H9 (cell line): ENCODE results near the gene HOXC6. TPM values are rescaled to one million over a fixed set of nuclear protein-coding genes. Genes with fewer than 3 reads are reported as not detected.

Experiments
- DNase-seq: peaks from one replicate; pipeline ENCODE4 v3.0.0-alpha.2; 2017
- H2AFZ ChIP-seq: one replicate; pipeline ENCODE4 v1.6.1; 2013; ENCODE audit warnings: mild to moderate bottlenecking, low read length, control low read depth, moderate library complexity
- H2AK5ac ChIP-seq: 2 replicates; pipeline ENCODE4 v1.6.1; 2013; ENCODE audit warnings: low read length, control low read depth, mixed read lengths; ENCODE audit not compliant: insufficient read length
- H2BK120ac ChIP-seq: one replicate; pipeline ENCODE4 v1.6.1; 2013; ENCODE audit warnings: low read depth, mild to moderate bottlenecking, low read length, control low read depth, inconsistent platforms; ENCODE audit not compliant: poor library complexity, severe bottlenecking
- H2BK12ac ChIP-seq: 2 replicates; pipeline ENCODE4 v1.6.1; 2013; ENCODE audit warnings: low read length, control low read depth, mixed read lengths, low read depth; ENCODE audit not compliant: insufficient read length
- H2BK15ac ChIP-seq: 2 replicates; pipeline ENCODE4 v1.6.1; 2013; ENCODE audit warnings: low read depth, low read length, control low read depth
- H2BK20ac ChIP-seq: one replicate; pipeline ENCODE4 v1.6.1; 2013; ENCODE audit warnings: low read depth, mild to moderate bottlenecking, low read length, control low read depth, inconsistent platforms; ENCODE audit not compliant: poor library complexity, severe bottlenecking
- H2BK5ac ChIP-seq: 2 replicates; pipeline ENCODE4 v1.6.1; 2013; ENCODE audit warnings: low read length, control low read depth, mixed read lengths; ENCODE audit not compliant: insufficient read length
- H3K14ac ChIP-seq: 2 replicates; pipeline ENCODE4 v1.6.1; 2013; ENCODE audit warnings: low read length, control low read depth; ENCODE audit not compliant: insufficient read depth
- H3K18ac ChIP-seq: 2 replicates; pipeline ENCODE4 v1.6.1; 2013; ENCODE audit warnings: low read depth, mild to moderate bottlenecking, mixed read lengths, low read length, control low read depth; ENCODE audit not compliant: insufficient read length
- H3K23ac ChIP-seq: 2 replicates; pipeline ENCODE4 v1.6.1; 2013; ENCODE audit warnings: low read length, control low read depth, mixed read lengths, low read depth; ENCODE audit not compliant: insufficient read length
- H3K23me2 ChIP-seq: 2 replicates; pipeline ENCODE4 v1.6.1; 2013; ENCODE audit warnings: low read depth, mild to moderate bottlenecking, mixed read lengths, low read length, control low read depth; ENCODE audit not compliant: insufficient read length, poor library complexity, severe bottlenecking
- H3K27ac ChIP-seq: 2 replicates; pipeline ENCODE4 v1.5.1; 2013; ENCODE audit warnings: low read length, control low read depth, mixed read lengths, low read depth; ENCODE audit not compliant: insufficient read length
- H3K27me3 ChIP-seq: 2 replicates; pipeline ENCODE4 v1.6.1; 2013; ENCODE audit warnings: low read length, control low read depth, inconsistent platforms; ENCODE audit not compliant: insufficient read depth
- H3K4ac ChIP-seq: 2 replicates; pipeline ENCODE4 v1.6.1; 2013; ENCODE audit warnings: low read depth, mild to moderate bottlenecking, control low read depth, inconsistent platforms, low read length, moderate library complexity
- H3K4me1 ChIP-seq: 2 replicates; pipeline ENCODE4 v1.6.1; 2013; ENCODE audit warnings: low read length, control low read depth, inconsistent platforms; ENCODE audit not compliant: insufficient read depth
- H3K4me2 ChIP-seq: 2 replicates; pipeline ENCODE4 v1.6.1; 2013; ENCODE audit warnings: low read length, control low read depth, mixed read lengths; ENCODE audit not compliant: insufficient read length, insufficient read depth
- H3K56ac ChIP-seq: 2 replicates; pipeline ENCODE4 v1.6.1; 2013; ENCODE audit warnings: low read depth, mild to moderate bottlenecking, mixed read lengths, low read length, control low read depth; ENCODE audit not compliant: insufficient read length
- H3K79me1 ChIP-seq: 2 replicates; pipeline ENCODE4 v1.6.1; 2013; ENCODE audit warnings: low read depth, mild to moderate bottlenecking, moderate library complexity, low read length, control low read depth, inconsistent platforms; ENCODE audit not compliant: insufficient read depth, poor library complexity, severe bottlenecking
- H3K79me2 ChIP-seq: 2 replicates; pipeline ENCODE4 v1.6.1; 2013; ENCODE audit warnings: low read length, control low read depth, inconsistent platforms; ENCODE audit not compliant: insufficient read depth
- H3K9ac ChIP-seq: 2 replicates; pipeline ENCODE4 v1.6.1; 2013; ENCODE audit warnings: low read length, control low read depth, mixed read lengths; ENCODE audit not compliant: insufficient read length; ENCODE audit errors: extremely low read depth
- H3K9me3 ChIP-seq: one replicate; pipeline ENCODE4 v1.6.1; 2013; ENCODE audit warnings: low read depth, low read length, inconsistent platforms; ENCODE audit not compliant: control insufficient read depth
- H3T11ph ChIP-seq: one replicate; pipeline ENCODE4 v1.6.1; 2013; ENCODE audit warnings: mild to moderate bottlenecking, low read length, control low read depth, inconsistent platforms
- H4K20me1 ChIP-seq: one replicate; pipeline ENCODE4 v1.6.1; 2013; ENCODE audit not compliant: control insufficient read depth, insufficient read length, insufficient read depth
- H4K5ac ChIP-seq: 2 replicates; pipeline ENCODE4 v1.6.1; 2013; ENCODE audit warnings: low read depth, mild to moderate bottlenecking, mixed read lengths, low read length, control low read depth; ENCODE audit not compliant: insufficient read length
- H4K8ac ChIP-seq: replicated peaks from 2 replicates; pipeline ENCODE4 v1.6.1; 2013; ENCODE audit warnings: low read length, control low read depth, mixed read lengths, low read depth; ENCODE audit not compliant: insufficient read length
- H4K91ac ChIP-seq: 2 replicates; pipeline ENCODE4 v1.6.1; 2013; ENCODE audit warnings: low read depth, mild to moderate bottlenecking, moderate library complexity, mixed read lengths, low read length, control low read depth; ENCODE audit not compliant: insufficient read length
- H3K27ac Mint-ChIP-seq, 3 experiments: 2 replicates in 2 of 3; 3 replicates in 1 of 3; pipeline ENCODE4 v1.8.0; 2020 to 2021; ENCODE audit warnings: mixed read lengths in 3 of 3, mild to moderate bottlenecking in 1 of 3, moderate library complexity in 1 of 3
- H3K27me3 Mint-ChIP-seq: 2 replicates; pipeline ENCODE4 v1.8.0; 2021; ENCODE audit warnings: low read depth, mild to moderate bottlenecking, moderate library complexity, mixed read lengths
- H3K36me3 Mint-ChIP-seq, 3 experiments: 2 replicates in 2 of 3; 3 replicates in 1 of 3; pipeline ENCODE4 v1.8.0; 2020 to 2021; ENCODE audit warnings: low read depth in 3 of 3, mixed read lengths in 3 of 3; ENCODE audit not compliant: insufficient read depth in 1 of 3
- H3K4me1 Mint-ChIP-seq, 2 experiments: 2 replicates each; pipeline ENCODE4 v1.8.0; 2020; ENCODE audit warnings: mixed read lengths in 2 of 2
- H3K4me3 Mint-ChIP-seq, 2 experiments: 2 replicates in 1 of 2; 3 replicates in 1 of 2; pipeline ENCODE4 v1.8.0; 2020 to 2021; ENCODE audit warnings: mild to moderate bottlenecking in 2 of 2, mixed read lengths in 2 of 2, moderate library complexity in 1 of 2
- H3K9me3 Mint-ChIP-seq, 2 experiments: 2 replicates in 1 of 2; 3 replicates in 1 of 2; pipeline ENCODE4 v1.8.0; 2020; ENCODE audit warnings: mild to moderate bottlenecking in 2 of 2, mixed read lengths in 2 of 2, moderate library complexity in 1 of 2
- WGBS: extraction: QIAGEN DNeasy Blood & Tissue Kit; methylation state at CpG from one replicate; pipeline ENCODE4 v1.1.7; 2013; ENCODE audit warnings: missing lambda C conversion rate, low lambda C conversion rate, mixed read lengths; ENCODE audit not compliant: insufficient read length; ENCODE audit errors: extremely low coverage; 5-methylcytosine and 5-hydroxymethylcytosine counted together
- total RNA-seq: library from RNA; stranded (reverse); gene quantifications from 2 replicates; pipeline ENCODE4 v1.2.1, GENCODE V29; 2021
- TF ChIP-seq, protein P1 (sequence below): fragments of 200-600 bp; sonication (generic); conservative IDR thresholded peaks from 3 replicates; pipeline ENCODE4 v1.8.0; 2021; ENCODE audit warnings: antibody characterized with exemption, mild to moderate bottlenecking

HOXC6 gene
- total RNA-seq, 1 experiment from 2014 or later, result not detected

DNA sequence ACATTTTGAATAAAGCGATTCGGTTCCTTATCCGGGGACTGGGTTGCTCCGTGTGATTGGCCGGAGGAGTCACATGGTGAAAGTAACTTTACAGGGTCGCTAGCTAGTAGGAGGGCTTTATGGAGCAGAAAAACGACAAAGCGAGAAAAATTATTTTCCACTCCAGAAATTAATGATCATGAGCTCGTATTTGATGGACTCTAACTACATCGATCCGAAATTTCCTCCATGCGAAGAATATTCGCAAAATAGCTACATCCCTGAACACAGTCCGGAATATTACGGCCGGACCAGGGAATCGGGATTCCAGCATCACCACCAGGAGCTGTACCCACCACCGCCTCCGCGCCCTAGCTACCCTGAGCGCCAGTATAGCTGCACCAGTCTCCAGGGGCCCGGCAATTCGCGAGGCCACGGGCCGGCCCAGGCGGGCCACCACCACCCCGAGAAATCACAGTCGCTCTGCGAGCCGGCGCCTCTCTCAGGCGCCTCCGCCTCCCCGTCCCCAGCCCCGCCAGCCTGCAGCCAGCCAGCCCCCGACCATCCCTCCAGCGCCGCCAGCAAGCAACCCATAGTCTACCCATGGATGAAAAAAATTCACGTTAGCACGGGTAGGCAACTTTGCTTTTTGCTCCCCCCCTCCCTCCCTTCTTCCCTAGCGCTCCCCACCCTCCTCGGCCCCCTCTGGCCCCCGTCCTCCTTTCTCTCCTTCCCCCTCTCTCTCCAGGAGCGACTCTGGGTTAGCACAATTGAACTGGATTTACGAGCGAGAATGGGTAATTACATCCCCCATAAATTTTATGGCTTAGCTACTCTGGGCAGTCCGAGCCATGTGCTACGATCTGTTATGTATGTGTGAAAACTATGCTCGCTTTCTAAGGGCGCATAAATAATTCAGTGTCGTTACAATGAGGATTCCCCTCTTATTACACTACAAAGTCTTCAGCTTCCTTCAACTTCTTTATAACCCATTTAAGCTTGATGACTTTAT is 25.8 kb downstream of the HOXC6 start, which contains the start of gene HOXC4:
Gene HOXC4, plus strand, starts transcription at position 85 of the 991 bp plus-strand sequence. Its CDS starts 88 bp downstream, at position 173.
- Histone ChIP-seq H4K5ac (no peak within 1 kb of the TSS), H2AK5ac (no peak within 1 kb of the TSS), H3K4me1 (no peaks in the 10 kb centered on the region), H3K79me2 (no peaks in the 10 kb centered on the region), H3K9me3 (no peaks in the 10 kb centered on the region), H3K27ac (no peak within 1 kb of the TSS), H3K79me1 (no peaks in the 10 kb centered on the region), H2BK15ac (no peak within 1 kb of the TSS), H3K4me2 (peak within 1 kb of the TSS; percentile 28), H2AFZ (no peak within 1 kb of the TSS), H3K14ac (no peak within 1 kb of the TSS), H4K20me1 (no peaks in the 10 kb centered on the region), H3K18ac (no peak within 1 kb of the TSS), H4K8ac (no peak within 1 kb of the TSS), H4K91ac (no peak within 1 kb of the TSS), H3K56ac (no peak within 1 kb of the TSS), H2BK20ac (no peak within 1 kb of the TSS), H3K27me3 (peaks cover 95% of the 10 kb centered on the region), H3T11ph (no peak within 1 kb of the TSS), H3K4ac (no peak within 1 kb of the TSS), H3K9ac (no peak within 1 kb of the TSS), H2BK12ac (no peak within 1 kb of the TSS), H3K23me2 (peaks cover 4% of the 10 kb centered on the region), H3K23ac (no peak within 1 kb of the TSS), H2BK5ac (no peak within 1 kb of the TSS), H2BK120ac (no peak within 1 kb of the TSS)
- Mint-ChIP-seq H3K4me3 (peak within 1 kb of the TSS; percentile 25 to 75), H3K9me3 (peaks cover 2 to 18% of the 10 kb centered on the region in 2 experiments; a peak in 2 of 5 replicates), H3K36me3 (no peaks in the 10 kb centered on the region), H3K27ac (no peak within 1 kb of the TSS), H3K4me1 (peaks cover 9 to 74% of the 10 kb centered on the region in 2 experiments), H3K27me3 (peaks cover 100% of the 10 kb centered on the region)
- TF ChIP-seq, protein P1, sequence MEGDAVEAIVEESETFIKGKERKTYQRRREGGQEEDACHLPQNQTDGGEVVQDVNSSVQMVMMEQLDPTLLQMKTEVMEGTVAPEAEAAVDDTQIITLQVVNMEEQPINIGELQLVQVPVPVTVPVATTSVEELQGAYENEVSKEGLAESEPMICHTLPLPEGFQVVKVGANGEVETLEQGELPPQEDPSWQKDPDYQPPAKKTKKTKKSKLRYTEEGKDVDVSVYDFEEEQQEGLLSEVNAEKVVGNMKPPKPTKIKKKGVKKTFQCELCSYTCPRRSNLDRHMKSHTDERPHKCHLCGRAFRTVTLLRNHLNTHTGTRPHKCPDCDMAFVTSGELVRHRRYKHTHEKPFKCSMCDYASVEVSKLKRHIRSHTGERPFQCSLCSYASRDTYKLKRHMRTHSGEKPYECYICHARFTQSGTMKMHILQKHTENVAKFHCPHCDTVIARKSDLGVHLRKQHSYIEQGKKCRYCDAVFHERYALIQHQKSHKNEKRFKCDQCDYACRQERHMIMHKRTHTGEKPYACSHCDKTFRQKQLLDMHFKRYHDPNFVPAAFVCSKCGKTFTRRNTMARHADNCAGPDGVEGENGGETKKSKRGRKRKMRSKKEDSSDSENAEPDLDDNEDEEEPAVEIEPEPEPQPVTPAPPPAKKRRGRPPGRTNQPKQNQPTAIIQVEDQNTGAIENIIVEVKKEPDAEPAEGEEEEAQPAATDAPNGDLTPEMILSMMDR, result no peak
- WGBS, result no CpG with 5 or more reads among the region's 52 CpGs
- no peak for DNase-seq
